Muscle of leg (tissue), 11 donors: ENCODE results near the gene CRX. TPM values are rescaled to one million over a fixed set of nuclear protein-coding genes. Genes with fewer than 3 reads are reported as not detected.
"Not testable (repeated sequence)": the region's sequence is repeated elsewhere in the genome, so short reads cannot be mapped to it uniquely, and the experiment has no call there.

ENCODE experiments used
- DNase-seq: peaks from one replicate; pipeline ENCODE4 v3.0.0; 2013
- H3K27ac ChIP-seq: one replicate; pipeline ENCODE4 v1.5.1; 2013; ENCODE audit warnings: mild to moderate bottlenecking, low read length, control low read depth
- H3K27me3 ChIP-seq: one replicate; pipeline ENCODE4 v1.6.1; 2013; ENCODE audit warnings: low read length; ENCODE audit not compliant: control insufficient read depth, insufficient read depth
- H3K36me3 ChIP-seq: one replicate; pipeline ENCODE4 v1.6.1; 2013; ENCODE audit warnings: low read length; ENCODE audit not compliant: control insufficient read depth, insufficient read depth
- H3K4me1 ChIP-seq: one replicate; pipeline ENCODE4 v1.6.1; 2013; ENCODE audit warnings: low read length; ENCODE audit not compliant: control insufficient read depth, insufficient read depth
- H3K4me3 ChIP-seq: one replicate; pipeline ENCODE4 v1.5.1; 2013; ENCODE audit warnings: low read length, control low read depth
- H3K9me3 ChIP-seq: replicated peaks from 2 replicates; pipeline ENCODE4 v1.6.1; 2013; ENCODE audit warnings: low read depth, low read length; ENCODE audit not compliant: control insufficient read depth
- WGBS: methylation state at CpG from one replicate; pipeline ENCODE4 v1.1.5; 2013; ENCODE audit warnings: missing lambda C conversion rate; ENCODE audit not compliant: insufficient coverage; 5-methylcytosine and 5-hydroxymethylcytosine counted together
- polyA plus RNA-seq, 8 donors: library from polyadenylated mRNA; unstranded; fragments of 120-200 nt; gene quantifications; one replicate each; pipeline versions ENCODE4 v1.2.1 to v1.2.3, GENCODE V29; 2013; ENCODE audit warnings: inconsistent platforms in 1 of 8, low replicate concordance in 1 of 8; ENCODE audit not compliant: insufficient read length in 8 of 8, insufficient read depth in 1 of 8
- total RNA-seq: library from RNA; stranded (reverse); fragments of 120-200 nt; gene quantifications from one replicate; pipeline ENCODE4 v1.2.4, GENCODE V29; 2013

CRX gene
- total and polyA plus RNA-seq, 9 donors: 0.05 to 0.09 (median 0.07) TPM; not detected in 6

- peaks cover 39% of the 10 kb centered on the region for H3K4me1 ChIP-seq
- peak overlapping the region; percentile 77 for H3K27ac ChIP-seq
- H3K9me3 ChIP-seq: no peaks in the 10 kb centered on the region
- H3K36me3 ChIP-seq: peaks cover 38% of the 10 kb centered on the region
- no peaks in the 10 kb centered on the region for H3K27me3 ChIP-seq
- no peak overlapping the region for H3K4me3 ChIP-seq
- DNase-seq: peak; percentile 80
- 100% methylated on average over 1 of the region's 7 CpGs for WGBS
Observed at GRCh38 chr19:47786566-47786965, 35.2 kb upstream of the CRX start.

DNA sequence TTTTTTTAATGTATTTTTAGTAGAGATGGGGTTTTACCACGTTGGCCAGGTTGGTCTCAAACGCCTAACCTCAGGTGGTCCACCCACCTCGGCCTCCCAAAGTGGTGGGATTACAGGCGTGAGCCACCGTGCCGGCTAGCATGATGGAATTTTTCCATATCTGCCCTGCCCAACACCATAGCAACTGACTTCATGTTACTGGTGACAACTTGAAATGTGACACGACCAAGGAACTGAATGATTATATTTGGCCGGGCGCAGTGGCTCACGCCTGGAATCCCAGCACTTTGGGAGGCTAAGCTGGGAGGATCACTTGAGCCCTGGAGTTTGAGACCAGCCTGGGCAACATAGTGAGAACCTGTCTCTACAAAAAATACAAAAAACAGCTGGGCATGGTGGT, 34.4 kb upstream of the CRX start:
- DNase-seq: peak; percentile 34
- not testable (repeated sequence) for H3K27me3 ChIP-seq, H3K4me3 ChIP-seq, H3K9me3 ChIP-seq
- H3K27ac ChIP-seq: peak overlapping the region; percentile 77
- WGBS: 75% methylated on average over 4 of the region's 10 CpGs
- H3K36me3 ChIP-seq: peaks cover 31% of the 10 kb centered on the region
- H3K4me1 ChIP-seq: peaks cover 34% of the 10 kb centered on the region

GRCh38 chr19:47789811-47790210, 31.9 kb upstream of the CRX start:
- not testable (repeated sequence) for H3K9me3 ChIP-seq, H3K4me3 ChIP-seq, H3K27ac ChIP-seq, DNase-seq, H3K27me3 ChIP-seq
- H3K4me1 ChIP-seq: peaks cover 23% of the 10 kb centered on the region
- peaks cover 11% of the 10 kb centered on the region for H3K36me3 ChIP-seq
- 100% methylated on average over 1 of the region's 13 CpGs for WGBS

GRCh38 chr19:47790398-47790814, 31.3 kb upstream of the CRX start:
- H3K27ac ChIP-seq: no peak overlapping the region
- peaks cover 5% of the 10 kb centered on the region for H3K36me3 ChIP-seq

DNA sequence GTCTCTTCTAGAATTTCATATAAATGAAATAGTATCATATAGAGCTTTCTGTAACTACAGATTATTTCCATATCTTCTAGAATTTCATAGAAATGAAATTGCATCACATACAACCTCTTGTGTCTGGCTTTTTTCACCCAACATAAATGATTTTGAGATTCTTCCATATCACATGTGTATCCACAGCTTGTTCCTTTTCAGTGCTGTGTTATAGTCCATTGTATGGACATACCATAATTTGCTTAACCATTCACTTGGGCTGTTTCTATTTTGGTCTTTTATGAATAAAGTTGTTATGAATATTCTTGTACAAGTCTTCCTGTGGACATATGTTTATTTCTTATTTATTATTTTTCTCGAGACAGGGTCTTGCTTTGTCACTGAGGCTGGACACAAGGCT, 29.1 kb upstream of the CRX start:
- no peak for DNase-seq
- no peaks in the 10 kb centered on the region for H3K27me3 ChIP-seq

More at GRCh38 chr19:47790398-47790814, 31.3 kb upstream of the CRX start:
- Histone ChIP-seq H3K9me3 (peaks cover 3% of the 10 kb centered on the region), H3K4me1 (peaks cover 23% of the 10 kb centered on the region), H3K4me3 (no peak overlapping the region), H3K27me3 (no peaks in the 10 kb centered on the region)
- 3% methylated on average over 4 of the region's 10 CpGs for WGBS
- peak; percentile 66 for DNase-seq

DNA sequence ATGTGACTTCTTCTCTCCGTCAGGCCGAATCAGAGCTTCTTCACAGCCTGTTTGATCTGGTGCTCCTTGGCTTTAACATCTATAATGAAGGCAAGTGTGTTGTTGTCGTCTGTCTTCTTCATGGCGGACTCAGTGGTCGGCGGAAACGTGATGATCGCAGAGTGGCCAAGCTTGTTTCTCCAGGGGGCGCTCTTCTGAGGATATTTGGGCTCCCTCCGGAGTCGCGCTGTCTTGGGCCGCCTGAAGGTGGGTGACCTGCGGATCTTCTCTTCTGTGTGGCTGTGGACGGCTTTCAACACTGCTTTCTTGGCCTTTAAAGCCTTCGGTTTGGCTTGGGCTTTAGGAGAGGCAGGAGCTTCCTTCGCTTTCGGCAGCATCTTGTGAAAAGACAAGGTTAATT, 27.2 kb upstream of the CRX start:
- H3K36me3 ChIP-seq: no peaks in the 10 kb centered on the region
- 73% methylated on average over 11 of the region's 18 CpGs for WGBS

More for the DNA sequence above, 29.1 kb upstream of the CRX start:
- H3K4me1 ChIP-seq: peaks cover 9% of the 10 kb centered on the region
- peaks cover 3% of the 10 kb centered on the region for H3K9me3 ChIP-seq
- H3K36me3 ChIP-seq: no peaks in the 10 kb centered on the region
- WGBS: no CpG with 5 or more reads among the region's 1 CpG
- H3K27ac ChIP-seq: no peak overlapping the region
- H3K4me3 ChIP-seq: no peak overlapping the region

DNA sequence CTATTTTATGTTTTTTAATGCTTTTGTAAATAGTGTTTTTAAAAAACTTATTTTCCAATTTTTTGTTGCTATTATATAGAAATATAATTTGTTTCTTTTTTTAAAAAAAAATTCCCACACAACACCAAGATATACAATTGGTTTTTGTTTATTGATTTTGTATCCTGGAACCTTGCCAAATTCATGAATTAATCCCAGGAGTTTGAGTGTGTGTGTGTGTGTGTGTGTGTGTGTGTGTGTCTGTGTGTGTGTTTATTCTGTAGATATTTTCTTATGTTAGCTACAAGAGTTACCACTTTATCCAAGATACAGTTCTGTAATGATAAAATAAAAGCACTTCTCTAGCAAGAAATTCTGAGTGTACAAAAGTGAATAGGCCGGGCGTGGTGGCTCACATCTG, 25.0 kb upstream of the CRX start:
- Histone ChIP-seq H3K27me3 (no peaks in the 10 kb centered on the region), H3K4me3 (no peak overlapping the region), H3K9me3 (peaks cover 7% of the 10 kb centered on the region), H3K4me1 (no peaks in the 10 kb centered on the region), H3K36me3 (no peaks in the 10 kb centered on the region), H3K27ac (no peak overlapping the region)
- no peak for DNase-seq
- no CpG with 5 or more reads among the region's 2 CpGs for WGBS

More for the DNA sequence above, 27.2 kb upstream of the CRX start:
- H3K27me3 ChIP-seq: no peaks in the 10 kb centered on the region
- H3K4me3 ChIP-seq: no peak overlapping the region
- no peak for DNase-seq
- no peak overlapping the region for H3K27ac ChIP-seq
- H3K4me1 ChIP-seq: peaks cover 3% of the 10 kb centered on the region
- H3K9me3 ChIP-seq: peaks cover 3% of the 10 kb centered on the region

DNA sequence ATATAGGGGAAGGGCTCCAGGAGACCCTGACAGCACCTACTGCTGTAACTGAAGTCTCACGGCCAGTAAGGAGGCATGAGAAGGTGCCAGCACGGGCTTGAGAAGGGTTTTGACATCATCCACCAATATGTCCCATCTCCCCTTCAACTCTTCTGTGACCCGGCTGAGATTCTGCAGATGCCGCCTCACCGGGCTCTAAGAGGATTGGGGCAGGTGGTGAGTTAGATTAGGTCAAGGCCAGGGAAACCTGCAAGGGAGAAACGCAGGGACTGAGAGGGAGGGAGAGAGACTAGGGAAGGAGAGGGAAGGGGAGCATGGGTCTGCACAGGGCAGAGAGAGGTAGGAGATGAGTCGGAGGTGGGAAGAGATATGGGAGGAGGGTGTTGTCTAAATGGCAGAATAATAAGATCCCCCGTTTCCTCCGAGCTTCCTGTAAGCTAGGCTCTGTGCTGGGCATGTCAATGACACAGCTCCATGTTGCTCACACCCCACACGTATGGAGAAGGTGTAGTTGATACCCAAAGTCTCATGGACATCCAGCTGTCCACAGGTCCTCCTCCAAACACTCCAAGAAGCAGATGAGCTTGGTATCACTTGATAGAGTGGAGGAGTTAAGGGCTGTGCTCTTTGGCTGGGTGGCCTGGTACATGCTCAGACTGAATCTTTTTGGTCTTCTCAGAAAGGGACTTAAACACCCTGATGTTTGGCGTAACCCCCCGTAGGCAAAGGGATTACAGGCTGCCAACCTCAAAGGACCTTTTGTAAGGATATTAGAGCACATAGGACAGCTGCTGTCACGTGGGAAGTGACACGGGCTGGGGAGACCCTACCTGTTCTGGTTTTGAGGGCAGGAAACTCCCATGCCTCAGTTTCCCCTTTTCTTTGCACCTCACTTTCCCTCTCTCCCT, 23.5 kb upstream of the CRX start:
- no peak for DNase-seq
- H3K9me3 ChIP-seq: peaks cover 4% of the 10 kb centered on the region
- WGBS: 75% methylated on average over 7 of the region's 14 CpGs
- no peaks in the 10 kb centered on the region for H3K27me3 ChIP-seq
- no peak overlapping the region for H3K4me3 ChIP-seq
- no peak overlapping the region for H3K27ac ChIP-seq
- H3K36me3 ChIP-seq: no peaks in the 10 kb centered on the region
- no peaks in the 10 kb centered on the region for H3K4me1 ChIP-seq

GRCh38 chr19:47798904-47799266, 22.9 kb upstream of the CRX start:
- H3K9me3 ChIP-seq: peaks cover 4% of the 10 kb centered on the region
- no peaks in the 10 kb centered on the region for H3K4me1 ChIP-seq
- H3K36me3 ChIP-seq: no peaks in the 10 kb centered on the region
- no peak overlapping the region for H3K27ac ChIP-seq
- 50% methylated on average over 1 of the region's 4 CpGs for WGBS
- H3K27me3 ChIP-seq: no peaks in the 10 kb centered on the region
- DNase-seq: no peak
- H3K4me3 ChIP-seq: no peak overlapping the region

GRCh38 chr19:47801270-47801669, 20.5 kb upstream of the CRX start:
- no peak overlapping the region for H3K4me3 ChIP-seq
- H3K9me3 ChIP-seq: peaks cover 4% of the 10 kb centered on the region
- WGBS: no CpG with 5 or more reads among the region's 4 CpGs
- no peaks in the 10 kb centered on the region for H3K36me3 ChIP-seq
- no peaks in the 10 kb centered on the region for H3K4me1 ChIP-seq
- DNase-seq: no peak
- no peak overlapping the region for H3K27ac ChIP-seq
- H3K27me3 ChIP-seq: no peaks in the 10 kb centered on the region
